ENCODE results near the gene COQ7.

The COQ7 gene

DNA sequence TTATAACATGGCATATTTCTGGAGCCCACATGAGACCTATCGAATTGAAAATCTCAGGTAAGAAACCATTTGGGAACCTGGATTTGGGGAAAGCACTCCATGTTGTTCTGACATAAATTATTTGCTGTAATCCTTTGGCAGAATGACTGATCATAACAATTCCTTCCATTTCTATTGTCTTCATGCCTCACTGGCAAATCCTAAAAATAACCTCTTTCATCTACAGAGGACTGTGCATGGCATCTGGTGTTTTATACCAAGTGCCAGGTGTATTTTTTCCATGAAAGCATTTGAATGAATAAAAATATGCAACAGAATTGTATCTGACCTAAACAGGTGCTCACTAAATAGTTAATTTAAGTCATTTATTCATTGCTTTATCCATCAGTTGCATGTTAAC is 33.7 kb upstream of the COQ7 start:
- Mint-ChIP-seq H3K9me3 (peaks cover 3% of the 10 kb centered on the region), H3K4me1 (no peaks in the 10 kb centered on the region), H3K27ac (no peak overlapping the region), H3K4me3 (no peak overlapping the region), H3K27me3 (ENCODE audit: low read depth, poor library complexity) (peaks cover 10% of the 10 kb centered on the region), H3K36me3 (ENCODE audit: low read depth) (peaks cover 7% of the 10 kb centered on the region)
- TF ChIP-seq, protein P1, sequence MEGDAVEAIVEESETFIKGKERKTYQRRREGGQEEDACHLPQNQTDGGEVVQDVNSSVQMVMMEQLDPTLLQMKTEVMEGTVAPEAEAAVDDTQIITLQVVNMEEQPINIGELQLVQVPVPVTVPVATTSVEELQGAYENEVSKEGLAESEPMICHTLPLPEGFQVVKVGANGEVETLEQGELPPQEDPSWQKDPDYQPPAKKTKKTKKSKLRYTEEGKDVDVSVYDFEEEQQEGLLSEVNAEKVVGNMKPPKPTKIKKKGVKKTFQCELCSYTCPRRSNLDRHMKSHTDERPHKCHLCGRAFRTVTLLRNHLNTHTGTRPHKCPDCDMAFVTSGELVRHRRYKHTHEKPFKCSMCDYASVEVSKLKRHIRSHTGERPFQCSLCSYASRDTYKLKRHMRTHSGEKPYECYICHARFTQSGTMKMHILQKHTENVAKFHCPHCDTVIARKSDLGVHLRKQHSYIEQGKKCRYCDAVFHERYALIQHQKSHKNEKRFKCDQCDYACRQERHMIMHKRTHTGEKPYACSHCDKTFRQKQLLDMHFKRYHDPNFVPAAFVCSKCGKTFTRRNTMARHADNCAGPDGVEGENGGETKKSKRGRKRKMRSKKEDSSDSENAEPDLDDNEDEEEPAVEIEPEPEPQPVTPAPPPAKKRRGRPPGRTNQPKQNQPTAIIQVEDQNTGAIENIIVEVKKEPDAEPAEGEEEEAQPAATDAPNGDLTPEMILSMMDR (IDR thresholded peaks at IDR 0.05) = no peak
- DNase-seq = no peak

DNA sequence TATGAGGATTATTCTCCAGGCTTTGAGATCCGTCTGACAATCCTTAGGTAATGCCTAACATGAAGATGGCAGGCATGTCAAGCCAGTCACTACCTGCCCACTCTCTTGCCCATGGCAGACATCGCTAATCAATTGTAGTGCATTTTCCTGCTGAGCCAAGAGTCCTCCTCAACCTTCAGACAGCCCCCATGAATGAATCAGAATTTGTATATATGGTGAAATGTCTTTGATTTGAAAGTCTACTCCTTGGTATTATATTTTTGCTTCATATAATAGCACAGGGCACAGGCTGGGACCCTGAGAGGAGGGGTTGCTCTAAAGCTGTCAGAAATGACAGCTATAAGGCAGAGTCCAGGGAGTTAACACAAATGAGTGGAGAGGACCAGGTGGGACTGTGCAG is 27.0 kb upstream of the COQ7 start:
- no peak overlapping the region for H3K27ac Mint-ChIP-seq
- peaks cover 7% of the 10 kb centered on the region for H3K27me3 Mint-ChIP-seq (ENCODE audit: low read depth, poor library complexity)
- TF ChIP-seq, protein P1 (IDR thresholded peaks at IDR 0.05) = no peak
- H3K36me3 Mint-ChIP-seq (ENCODE audit: low read depth) = peaks cover 7% of the 10 kb centered on the region
- DNase-seq = no peak
- H3K4me1 Mint-ChIP-seq = no peaks in the 10 kb centered on the region
- no peak overlapping the region for H3K4me3 Mint-ChIP-seq
- peaks cover 7% of the 10 kb centered on the region for H3K9me3 Mint-ChIP-seq

DNA sequence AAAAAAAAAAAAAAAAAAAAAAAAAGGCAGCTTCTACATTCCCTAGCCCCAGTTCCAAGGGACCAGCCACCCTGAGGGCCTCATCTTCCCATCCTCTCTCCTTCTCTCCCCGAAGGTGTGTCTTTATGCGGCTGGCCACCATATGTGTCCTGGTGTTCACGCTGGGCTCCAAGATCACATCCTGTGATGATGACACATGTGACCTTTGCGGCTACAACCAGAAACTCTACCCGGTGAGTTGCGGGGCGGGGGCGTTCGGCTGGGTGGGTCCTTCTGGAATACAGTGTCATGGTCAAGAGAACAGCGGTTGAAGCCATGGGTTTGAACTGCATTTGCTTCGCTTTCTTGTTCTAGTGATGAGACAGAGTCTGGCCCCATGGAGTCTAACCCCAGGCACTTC is 22.6 kb upstream of the COQ7 start:
- Mint-ChIP-seq H3K4me3 (no peak overlapping the region), H3K27me3 (ENCODE audit: low read depth, poor library complexity) (peaks cover 4% of the 10 kb centered on the region), H3K4me1 (no peaks in the 10 kb centered on the region), H3K9me3 (peaks cover 4% of the 10 kb centered on the region), H3K27ac (peak overlapping the region; percentile 48), H3K36me3 (ENCODE audit: low read depth) (peaks cover 4% of the 10 kb centered on the region)
- no peak for DNase-seq
- TF ChIP-seq, protein P1 (IDR thresholded peaks at IDR 0.05) = no peak

DNA sequence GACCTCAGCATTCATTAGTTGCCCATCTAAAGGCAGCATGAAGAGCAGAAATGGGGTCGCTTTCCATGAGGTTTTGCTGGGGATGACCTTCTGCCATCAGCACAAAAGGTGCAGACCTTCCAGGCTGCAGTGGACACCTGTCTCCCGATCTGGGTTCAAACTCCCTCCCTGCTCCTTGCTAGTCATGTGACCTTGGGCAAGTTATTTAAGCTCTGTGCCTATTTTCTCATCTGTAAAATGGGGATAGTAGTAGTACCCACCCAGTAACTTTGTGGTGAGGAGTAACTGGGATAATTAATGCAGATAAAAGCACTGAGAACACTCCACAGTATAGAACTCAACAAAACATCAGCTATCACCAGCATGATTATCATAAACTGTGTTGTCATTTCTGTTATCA is 21.4 kb upstream of the COQ7 start:
- Mint-ChIP-seq H3K36me3 (ENCODE audit: low read depth) (peaks cover 4% of the 10 kb centered on the region), H3K27ac (no peak overlapping the region), H3K4me3 (no peak overlapping the region), H3K27me3 (ENCODE audit: low read depth, poor library complexity) (peaks cover 4% of the 10 kb centered on the region), H3K4me1 (no peaks in the 10 kb centered on the region), H3K9me3 (no peaks in the 10 kb centered on the region)
- no peak for DNase-seq
- TF ChIP-seq, protein P1 (IDR thresholded peaks at IDR 0.05) = no peak

DNA sequence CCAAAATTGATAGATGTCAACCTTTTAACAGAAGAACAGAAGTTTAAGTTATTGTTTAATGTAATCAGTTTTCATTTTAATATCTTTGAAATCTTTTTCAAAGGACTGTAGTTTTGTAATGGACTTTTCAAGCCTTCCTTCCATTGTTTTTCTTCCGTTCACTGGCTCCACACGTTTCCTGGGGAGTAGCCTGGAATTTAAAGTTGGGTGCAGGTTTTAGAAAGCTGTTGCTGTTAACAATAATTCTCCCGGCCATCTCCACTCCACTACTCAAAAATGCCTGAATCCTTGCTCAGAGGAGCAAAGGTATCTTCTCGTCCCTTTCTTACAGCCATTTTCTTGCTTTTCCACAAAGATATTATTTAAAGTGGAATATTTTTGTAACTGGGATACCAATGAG is 4.7 kb upstream of the COQ7 start:
- Mint-ChIP-seq H3K9me3 (no peaks in the 10 kb centered on the region), H3K4me3 (no peak overlapping the region), H3K27ac (no peak overlapping the region), H3K36me3 (ENCODE audit: low read depth) (no peaks in the 10 kb centered on the region), H3K4me1 (peaks cover 9% of the 10 kb centered on the region), H3K27me3 (ENCODE audit: low read depth, poor library complexity) (peaks cover 4% of the 10 kb centered on the region)
- TF ChIP-seq, protein P1 (IDR thresholded peaks at IDR 0.05) = no peak
- no peak for DNase-seq

DNA sequence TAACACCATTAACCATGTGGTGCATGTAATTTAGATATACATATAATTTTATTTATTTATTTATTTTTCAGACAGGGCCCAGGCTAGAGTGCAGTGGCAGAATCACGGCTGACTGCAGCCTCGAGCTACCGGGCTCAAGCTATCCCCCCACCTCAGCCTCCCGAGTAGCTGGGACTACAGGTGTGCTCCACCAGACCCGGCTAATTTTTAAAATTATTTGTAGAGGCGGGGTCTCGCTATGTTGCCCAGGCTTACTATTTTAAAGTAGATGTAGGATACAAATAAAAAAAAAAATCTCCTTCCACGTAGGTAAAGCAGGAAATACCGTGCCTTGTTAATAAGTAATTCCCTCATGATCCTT is 446 bp upstream of the COQ7 start:
- Mint-ChIP-seq H3K4me3 (peak overlapping the region; percentile 92), H3K9me3 (no peaks in the 10 kb centered on the region), H3K36me3 (ENCODE audit: low read depth) (peaks cover 7% of the 10 kb centered on the region), H3K27ac (peak overlapping the region; percentile 99), H3K27me3 (ENCODE audit: low read depth, poor library complexity) (peaks cover 4% of the 10 kb centered on the region), H3K4me1 (peaks cover 27% of the 10 kb centered on the region)
- DNase-seq = no peak
- TF ChIP-seq, protein P1 (IDR thresholded peaks at IDR 0.05) = no peak
